SU-DHL-6 (cell line): Measurements from ENCODE around the gene OR2L13.

ENCODE experiments used
- H2AFZ ChIP-seq: fragments of 200-600 bp; sonication (generic); 2 replicates; pipeline ENCODE4 v1.6.1; 2014; ENCODE audit warnings: low read depth, mild to moderate bottlenecking, moderate library complexity, mixed read lengths, antibody characterized with exemption, low read length; ENCODE audit not compliant: severe bottlenecking
- H3F3A ChIP-seq: fragments of 200-600 bp; shearing (Covaris generic); 2 replicates; pipeline ENCODE4 v1.6.0; 2016; ENCODE audit warnings: antibody characterized with exemption, mild to moderate bottlenecking; ENCODE audit not compliant: insufficient read depth
- H3K27ac ChIP-seq: fragments of 200-600 bp; sonication (generic); 2 replicates; pipeline ENCODE4 v1.5.1; 2016; ENCODE audit warnings: low read depth, mild to moderate bottlenecking, low read length, moderate library complexity, mixed read lengths
- H3K27me3 ChIP-seq: fragments of 200-600 bp; sonication (generic), shearing (Covaris generic); 2 replicates; pipeline ENCODE4 v1.6.0; 2014; ENCODE audit warnings: mild to moderate bottlenecking, low read length
- H3K36me3 ChIP-seq: fragments of 200-600 bp; sonication (generic); 2 replicates; pipeline ENCODE4 v1.6.1; 2014; ENCODE audit warnings: mild to moderate bottlenecking, low read length, mixed read lengths
- H3K4me2 ChIP-seq: fragments of 300-600, 200-600 bp; shearing (Covaris generic), sonication (generic); 2 replicates; pipeline ENCODE4 v1.6.0; 2014; ENCODE audit warnings: low read length, low read depth, mild to moderate bottlenecking; ENCODE audit not compliant: poor library complexity, severe bottlenecking
- H3K4me3 ChIP-seq: fragments of 200-600 bp; sonication (generic); 2 replicates; pipeline ENCODE4 v1.5.1; 2014; ENCODE audit warnings: antibody characterized with exemption, low read length, mild to moderate bottlenecking, mixed read lengths; ENCODE audit not compliant: insufficient read depth, poor library complexity, severe bottlenecking
- H3K79me2 ChIP-seq: fragments of 200-600 bp; sonication (generic); 2 replicates; pipeline ENCODE4 v1.6.1; 2014; ENCODE audit warnings: mild to moderate bottlenecking, low read length, moderate library complexity; ENCODE audit not compliant: insufficient read depth
- H3K9ac ChIP-seq: fragments of 200-600 bp; sonication (generic); 2 replicates; pipeline ENCODE4 v1.7.0; 2014; ENCODE audit warnings: mild to moderate bottlenecking, low read length
- H3K9me2 ChIP-seq: fragments of 200-600 bp; sonication (generic); replicated peaks from 2 replicates; pipeline ENCODE4 v1.6.1; 2014; ENCODE audit warnings: low read length; ENCODE audit not compliant: insufficient read depth
- H3K9me3 ChIP-seq: fragments of 200-600 bp; sonication (generic); 2 replicates; pipeline ENCODE4 v1.6.1; 2014; ENCODE audit warnings: low read length, mixed read lengths; ENCODE audit not compliant: insufficient read depth
- H4K20me1 ChIP-seq: fragments of 200-600 bp; sonication (generic); 2 replicates; pipeline ENCODE4 v1.6.1; 2014; ENCODE audit warnings: low read depth, mild to moderate bottlenecking, antibody characterized with exemption, low read length, moderate library complexity, mixed read lengths
- EZH2phosphoT487 ChIP-seq: fragments of 200-600 bp; sonication (generic), shearing (Covaris generic); conservative IDR thresholded peaks from 2 replicates; pipeline ENCODE4 v1.6.1; 2018; ENCODE audit warnings: mild to moderate bottlenecking, antibody characterized with exemption, low read length, moderate library complexity, mixed read lengths
- TF ChIP-seq, protein P1 (sequence below): fragments of 200-600 bp; sonication (generic); IDR thresholded peaks from one replicate; pipeline ENCODE4 v1.5.1; 2017; ENCODE audit warnings: antibody characterized with exemption, mild to moderate bottlenecking, low read length, moderate library complexity; ENCODE audit not compliant: insufficient read depth, poor library complexity, severe bottlenecking

Gene OR2L13

GRCh38 chr1:248102847-248103246 lies 7.9 kb downstream of the OR2L13 start:
- no peaks in the 10 kb centered on the region; the same call in 1 of the 2 replicates for H3K9me2 ChIP-seq
- no peaks in the 10 kb centered on the region for H3K79me2 ChIP-seq
- no peak overlapping the region for H3K9ac ChIP-seq
- H3K36me3 ChIP-seq = no peaks in the 10 kb centered on the region
- no peaks in the 10 kb centered on the region for H3F3A ChIP-seq
- no peaks in the 10 kb centered on the region for H3K27me3 ChIP-seq
- H4K20me1 ChIP-seq = no peaks in the 10 kb centered on the region
- no peak overlapping the region for H2AFZ ChIP-seq
- H3K27ac ChIP-seq = no peak overlapping the region
- no peak overlapping the region for H3K4me3 ChIP-seq
- no peaks in the 10 kb centered on the region for H3K9me3 ChIP-seq
- TF ChIP-seq, protein P1, sequence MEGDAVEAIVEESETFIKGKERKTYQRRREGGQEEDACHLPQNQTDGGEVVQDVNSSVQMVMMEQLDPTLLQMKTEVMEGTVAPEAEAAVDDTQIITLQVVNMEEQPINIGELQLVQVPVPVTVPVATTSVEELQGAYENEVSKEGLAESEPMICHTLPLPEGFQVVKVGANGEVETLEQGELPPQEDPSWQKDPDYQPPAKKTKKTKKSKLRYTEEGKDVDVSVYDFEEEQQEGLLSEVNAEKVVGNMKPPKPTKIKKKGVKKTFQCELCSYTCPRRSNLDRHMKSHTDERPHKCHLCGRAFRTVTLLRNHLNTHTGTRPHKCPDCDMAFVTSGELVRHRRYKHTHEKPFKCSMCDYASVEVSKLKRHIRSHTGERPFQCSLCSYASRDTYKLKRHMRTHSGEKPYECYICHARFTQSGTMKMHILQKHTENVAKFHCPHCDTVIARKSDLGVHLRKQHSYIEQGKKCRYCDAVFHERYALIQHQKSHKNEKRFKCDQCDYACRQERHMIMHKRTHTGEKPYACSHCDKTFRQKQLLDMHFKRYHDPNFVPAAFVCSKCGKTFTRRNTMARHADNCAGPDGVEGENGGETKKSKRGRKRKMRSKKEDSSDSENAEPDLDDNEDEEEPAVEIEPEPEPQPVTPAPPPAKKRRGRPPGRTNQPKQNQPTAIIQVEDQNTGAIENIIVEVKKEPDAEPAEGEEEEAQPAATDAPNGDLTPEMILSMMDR = no peak
- no peak for TF ChIP-seq EZH2phosphoT487
- H3K4me2 ChIP-seq = no peak overlapping the region

DNA sequence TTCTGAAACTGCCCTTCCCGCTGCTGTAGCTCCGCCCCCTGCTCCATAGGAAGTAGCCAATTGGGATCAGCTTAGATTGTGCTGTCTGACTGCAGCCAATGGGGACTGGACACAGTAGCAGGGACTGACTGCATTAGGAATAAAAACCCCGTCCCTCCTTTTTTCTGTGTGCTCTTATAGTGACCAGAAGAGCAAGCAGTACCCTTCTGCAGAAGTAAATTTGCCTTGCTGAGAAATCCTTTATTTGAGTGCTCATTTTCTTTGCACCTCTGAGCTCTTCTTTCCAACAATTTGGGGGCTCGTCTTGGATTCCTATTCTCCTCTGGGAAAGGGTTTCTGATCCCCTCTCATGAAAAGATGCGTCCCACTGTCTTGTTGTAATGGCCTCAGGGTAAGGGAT lies 16.2 kb downstream of the OR2L13 start:
- peaks cover 14% of the 10 kb centered on the region; the same call in 1 of the 2 replicates for H3K9me3 ChIP-seq
- no peaks in the 10 kb centered on the region for H3K79me2 ChIP-seq
- H4K20me1 ChIP-seq = no peaks in the 10 kb centered on the region
- no peak overlapping the region for H3K4me2 ChIP-seq
- H2AFZ ChIP-seq = no peak overlapping the region
- H3F3A ChIP-seq = no peaks in the 10 kb centered on the region
- no peaks in the 10 kb centered on the region for H3K9me2 ChIP-seq
- no peaks in the 10 kb centered on the region for H3K36me3 ChIP-seq
- no peak overlapping the region for H3K4me3 ChIP-seq
- H3K27me3 ChIP-seq = no peaks in the 10 kb centered on the region
- TF ChIP-seq, protein P1 = no peak
- no peak for TF ChIP-seq EZH2phosphoT487
- no peak overlapping the region for H3K27ac ChIP-seq
- no peak overlapping the region for H3K9ac ChIP-seq

- H3K79me2 ChIP-seq = no peaks in the 10 kb centered on the region
- H3K36me3 ChIP-seq = no peaks in the 10 kb centered on the region
- peaks cover 14% of the 10 kb centered on the region; the same call in 1 of the 2 replicates for H3K9me3 ChIP-seq
- no peak overlapping the region for H3K4me2 ChIP-seq
- H3K27me3 ChIP-seq = no peaks in the 10 kb centered on the region
- H3K9ac ChIP-seq = no peak overlapping the region
- no peak for TF ChIP-seq EZH2phosphoT487
- TF ChIP-seq, protein P1 = no peak
- no peaks in the 10 kb centered on the region for H3K9me2 ChIP-seq
- H3K4me3 ChIP-seq = no peak overlapping the region
- no peaks in the 10 kb centered on the region for H4K20me1 ChIP-seq
- H3F3A ChIP-seq = no peaks in the 10 kb centered on the region
- no peak overlapping the region for H2AFZ ChIP-seq
- no peak overlapping the region for H3K27ac ChIP-seq
Measured at GRCh38 chr1:248114890-248115289, 19.9 kb downstream of the OR2L13 start.

- Histone ChIP-seq H3K4me3 (no peak overlapping the region), H3K9me2 (no peaks in the 10 kb centered on the region), H4K20me1 (no peaks in the 10 kb centered on the region), H3K9ac (no peak overlapping the region), H3K27ac (no peak overlapping the region), H3K4me2 (no peak overlapping the region), H2AFZ (no peak overlapping the region), H3K36me3 (no peaks in the 10 kb centered on the region), H3K9me3 (no peaks in the 10 kb centered on the region), H3F3A (no peaks in the 10 kb centered on the region), H3K79me2 (no peaks in the 10 kb centered on the region), H3K27me3 (no peaks in the 10 kb centered on the region)
- TF ChIP-seq, protein P1 = no peak
- TF ChIP-seq EZH2phosphoT487 = no peak
Measured at GRCh38 chr1:248127653-248128052, 32.7 kb downstream of the OR2L13 start.
